Stimulated activated CD8-positive, alpha-beta memory T cell treated with anti-CD3 and anti-CD28 coated beads, Interleukin-15, amount 100 ng/mL, for 48 hours (primary cell): ENCODE data around the gene ZNF700.
"Not testable (repeated sequence)": the region's sequence is repeated elsewhere in the genome, so short reads cannot be mapped to it uniquely, and the experiment has no call there.

Experiments
- DNase-seq, 2 donors: peaks; one replicate each; pipeline ENCODE4 v3.0.0-alpha.2; 2020; ENCODE audit warnings: low read depth in 2 of 2

ZNF700 gene

GRCh38 chr19:11924886-11925650, at the start of gene ZNF700:
ZNF700 (plus strand) TSS chr19:11925107; CDS start chr19:11925211, 104 bp downstream.
- peak; percentile 89 for DNase-seq

- DNase-seq: peak; percentile 16 to 28
Observed at GRCh38 chr19:11879687-11880266, 45.1 kb upstream of the ZNF700 start.

- no peak for DNase-seq
Observed at GRCh38 chr19:11880598-11880997, 44.3 kb upstream of the ZNF700 start.

- DNase-seq: peak; percentile 16 to 34
Observed at GRCh38 chr19:11881151-11881800, 43.6 kb upstream of the ZNF700 start.

GRCh38 chr19:11882606-11883005, 42.3 kb upstream of the ZNF700 start:
- DNase-seq: no peak

GRCh38 chr19:11887234-11887610, 37.7 kb upstream of the ZNF700 start:
- no peak for DNase-seq

- DNase-seq: peak; percentile 29 to 51
Observed at GRCh38 chr19:11887611-11888531, 37.0 kb upstream of the ZNF700 start, which contains the start of gene ZNF69. ZNF69 (plus strand) TSS chr19:11887782; CDS start chr19:11887924, 142 bp downstream.

GRCh38 chr19:11889901-11890300, 35.0 kb upstream of the ZNF700 start:
- not testable (repeated sequence) for DNase-seq

GRCh38 chr19:11890634-11891033, 34.3 kb upstream of the ZNF700 start:
- no peak for DNase-seq

GRCh38 chr19:11894851-11895250, 30.1 kb upstream of the ZNF700 start:
- no peak for DNase-seq

- no peak for DNase-seq
Observed at GRCh38 chr19:11902228-11902627, 22.7 kb upstream of the ZNF700 start.

GRCh38 chr19:11905928-11906327, 19.0 kb upstream of the ZNF700 start:
- DNase-seq: no peak

- DNase-seq: not testable (repeated sequence)
Observed at GRCh38 chr19:11911937-11912336, 13.0 kb upstream of the ZNF700 start.

- DNase-seq: not testable (repeated sequence)
Observed at GRCh38 chr19:11914417-11915051, 10.4 kb upstream of the ZNF700 start.

GRCh38 chr19:11921852-11922495, 2.9 kb upstream of the ZNF700 start:
- no peak for DNase-seq

GRCh38 chr19:11925651-11926187, 812 bp downstream of the ZNF700 start:
- DNase-seq: not testable (repeated sequence)

GRCh38 chr19:11927227-11927626, 2.3 kb downstream of the ZNF700 start:
- no peak for DNase-seq

GRCh38 chr19:11931051-11931450, 6.1 kb downstream of the ZNF700 start:
- DNase-seq: no peak

- no peak for DNase-seq
Observed at GRCh38 chr19:11931513-11931912, 6.6 kb downstream of the ZNF700 start.

- not testable (repeated sequence) for DNase-seq
Observed at GRCh38 chr19:11935829-11936228, 10.9 kb downstream of the ZNF700 start.
